SK-N-SH (cell line): ENCODE results near the gene PBX1. TPM values are rescaled to one million over a fixed set of nuclear protein-coding genes. Genes with fewer than 3 reads are reported as not detected.

Experiments
- CTCF ChIA-PET: fragments of 300-600, 350-600 bp; formaldehyde crosslinking; extraction: SDS; loops from one replicate; lab custom pipeline; 2021; lab: Yijun Ruan, JAX
- POLR2A ChIA-PET: fragments of 350-600 bp; sonication (Branson Sonifier 250); formaldehyde crosslinking; extraction: SDS; loops from one replicate; lab custom pipeline; 2020; ENCODE audit warnings: antibody characterized with exemption, inconsistent platforms; lab: Yijun Ruan, JAX
- DNase-seq: peaks from one replicate; pipeline ENCODE4 v3.0.0; 2012
- H2AFZ ChIP-seq: fragments of 200-600 bp; sonication (generic); 2 replicates; pipeline ENCODE4 v1.8.1; 2016; ENCODE audit warnings: antibody characterized with exemption, mild to moderate bottlenecking, low read depth
- H3F3A ChIP-seq: fragments of 200-600 bp; sonication (generic); replicated peaks from 2 replicates; pipeline ENCODE3; 2016; ENCODE audit warnings: antibody characterized with exemption, mild to moderate bottlenecking; ENCODE audit not compliant: insufficient read depth
- H3K27ac ChIP-seq, 2 experiments: fragments of 200-500 bp in 1 of 2; fragments of 200-600 bp in 1 of 2; sonication (Bioruptor generic) in 1 of 2; sonication (generic), shearing (Covaris generic) in 1 of 2; 2 replicates each; pipeline versions ENCODE4 v1.5.1 to v1.6.1; 2014 to 2016; ENCODE audit warnings: low read depth in 2 of 2, inconsistent platforms in 1 of 2, low read length in 1 of 2, mild to moderate bottlenecking in 1 of 2, mixed read lengths in 1 of 2
- H3K27me3 ChIP-seq: fragments of 200-600 bp; sonication (generic), shearing (Covaris generic); 2 replicates; pipeline ENCODE4 v1.6.1; 2016; ENCODE audit warnings: mixed run types; ENCODE audit not compliant: insufficient read depth
- H3K36me3 ChIP-seq, 2 experiments: fragments of 200-500 bp in 1 of 2; fragments of 200-600 bp in 1 of 2; sonication (Bioruptor generic) in 1 of 2; sonication (generic) in 1 of 2; replicated peaks in 1 of 2; 2 replicates each; pipeline versions ENCODE3 to v1.5.1; 2014 to 2016; ENCODE audit warnings: low read length in 1 of 2, mild to moderate bottlenecking in 1 of 2; ENCODE audit not compliant: insufficient read depth in 2 of 2, control insufficient read depth in 1 of 2
- H3K4me1 ChIP-seq, 2 experiments: fragments of 200-500 bp in 1 of 2; fragments of 200-600 bp in 1 of 2; sonication (Bioruptor generic) in 1 of 2; sonication (generic), shearing (Covaris generic) in 1 of 2; 2 replicates each; pipeline versions ENCODE4 v1.5.1 to v1.6.1; 2014 to 2016; ENCODE audit warnings: low read depth in 1 of 2, low read length in 1 of 2, mixed run types in 1 of 2; ENCODE audit not compliant: insufficient read depth in 2 of 2, control insufficient read depth in 1 of 2
- H3K4me2 ChIP-seq: fragments of 200-600 bp; sonication (generic), shearing (Covaris generic); 2 replicates; pipeline ENCODE4 v1.6.1; 2017; ENCODE audit warnings: mixed run types
- H3K4me3 ChIP-seq, 2 experiments: fragments of 200-500 bp in 1 of 2; fragments of 200-600 bp in 1 of 2; sonication (Bioruptor generic) in 1 of 2; sonication (generic), shearing (Covaris generic) in 1 of 2; 2 replicates each; pipeline versions ENCODE4 v1.5.1 to v1.8.1; 2014 to 2016; ENCODE audit warnings: low read depth in 2 of 2, inconsistent platforms in 1 of 2, low read length in 1 of 2, mild to moderate bottlenecking in 1 of 2, mixed read lengths in 1 of 2, moderate library complexity in 1 of 2
- H3K79me2 ChIP-seq: fragments of 200-600 bp; sonication (generic); 2 replicates; pipeline ENCODE4 v1.8.1; 2017; ENCODE audit warnings: mild to moderate bottlenecking; ENCODE audit not compliant: insufficient read depth
- H3K9ac ChIP-seq: fragments of 200-600 bp; sonication (generic); 2 replicates; pipeline ENCODE4 v1.6.1; 2017; ENCODE audit warnings: mixed run types
- H3K9me2 ChIP-seq: fragments of 200-600 bp; sonication (generic); 2 replicates; pipeline ENCODE4 v1.6.1; 2017; ENCODE audit warnings: mixed run types
- H3K9me3 ChIP-seq: fragments of 200-600 bp; sonication (generic); 2 replicates; pipeline ENCODE4 v1.6.1; 2017; ENCODE audit warnings: mixed run types, mild to moderate bottlenecking, moderate library complexity
- H4K20me1 ChIP-seq: fragments of 200-600 bp; sonication (generic); 2 replicates; pipeline ENCODE4 v1.6.1; 2017; ENCODE audit warnings: mild to moderate bottlenecking, mixed run types; ENCODE audit not compliant: insufficient read depth
- CHD2 ChIP-seq: fragments of 150-350 bp; IDR thresholded peaks from 2 replicates; pipeline ENCODE4 v1.6.1; 2018; ENCODE audit warnings: low read length; ENCODE audit not compliant: partially characterized antibody
- ELF1 ChIP-seq: IDR thresholded peaks from 2 replicates; pipeline ENCODE4 v1.4.0; 2012
- FOSL2 ChIP-seq: IDR thresholded peaks from 2 replicates; pipeline ENCODE4 v1.4.0; 2012; ENCODE audit warnings: low read depth, mild to moderate bottlenecking, moderate library complexity, borderline replicate concordance
- FOXJ3 ChIP-seq: sonication (generic); formaldehyde crosslinking; IDR thresholded peaks from 2 replicates; pipeline ENCODE4 v1.5.1; 2020; ENCODE audit warnings: mild to moderate bottlenecking, missing genetic modification reagents
- FOXM1 ChIP-seq: IDR thresholded peaks from 2 replicates; pipeline ENCODE4 v1.4.0; 2012; ENCODE audit warnings: low read depth, mild to moderate bottlenecking
- GATA2 ChIP-seq: sonication (generic); formaldehyde crosslinking; IDR thresholded peaks from 2 replicates; pipeline ENCODE4 v1.5.0; 2020; ENCODE audit warnings: mild to moderate bottlenecking, missing genetic modification reagents
- IRF3 ChIP-seq: fragments of 150-350 bp; IDR thresholded peaks from 2 replicates; pipeline ENCODE4 v1.6.1; 2016; ENCODE audit warnings: mild to moderate bottlenecking, low read depth, low read length
- JUND ChIP-seq: IDR thresholded peaks from 2 replicates; pipeline ENCODE4 v1.4.0; 2012
- NFIC ChIP-seq: IDR thresholded peaks from 2 replicates; pipeline ENCODE4 v1.4.0; 2012; ENCODE audit warnings: borderline replicate concordance
- PBX3 ChIP-seq: IDR thresholded peaks from 2 replicates; pipeline ENCODE4; 2012
- RCOR1 ChIP-seq: fragments of 150-350 bp; IDR thresholded peaks from 2 replicates; pipeline ENCODE4 v1.6.1; 2017; ENCODE audit warnings: antibody characterized with exemption, low read length
- RXRA ChIP-seq: IDR thresholded peaks from 2 replicates; pipeline ENCODE4 v1.4.0; 2012; ENCODE audit warnings: low read depth, mild to moderate bottlenecking, borderline replicate concordance
- TAF1 ChIP-seq: IDR thresholded peaks from 2 replicates; pipeline ENCODE4 v1.6.1; 2012; ENCODE audit warnings: low read depth, mild to moderate bottlenecking, low read length, moderate library complexity, borderline replicate concordance
- USF1 ChIP-seq: IDR thresholded peaks from 2 replicates; pipeline ENCODE4 v1.4.0; 2012; ENCODE audit warnings: low read depth, borderline replicate concordance
- USF2 ChIP-seq: fragments of 150-350 bp; IDR thresholded peaks from 2 replicates; pipeline ENCODE4 v1.6.1; 2017; ENCODE audit warnings: antibody characterized with exemption, low read length, low read depth, borderline replicate concordance
- YY1 ChIP-seq: IDR thresholded peaks from 2 replicates; pipeline ENCODE4 v1.4.0; 2012; ENCODE audit warnings: low read depth, mild to moderate bottlenecking
- WGBS: methylation state at CpG from one replicate; pipeline ENCODE4 v1.1.6; 2017; ENCODE audit warnings: low lambda C conversion rate; 5-methylcytosine and 5-hydroxymethylcytosine counted together
- polyA plus RNA-seq, 3 experiments: library from polyadenylated mRNA; depleted of rRNA; stranded (reverse); fragments of >200 nt; gene quantifications; 2 replicates each; pipeline ENCODE4 v1.2.3, GENCODE V29; 2012

The PBX1 gene
- polyA plus RNA-seq, 1 of the 3 experiments (the other 2 are of a cell fraction), result 27.0 TPM

GRCh38 chr1:164591858-164592257 is 32.9 kb downstream of the PBX1 start:
- no peaks in the 10 kb centered on the region for H3K79me2 ChIP-seq
- no peaks in the 10 kb centered on the region for H3K9me3 ChIP-seq
- ChIA-PET POLR2A (no interaction called here), CTCF (interaction anchor here (1.4 kb wide), 1 partner anchor 1181 kb away, joined by 3 read pairs; no protein-coding TSS in a partner anchor)
- H4K20me1 ChIP-seq, result no peaks in the 10 kb centered on the region
- no peak overlapping the region for H3K9ac ChIP-seq
- no peak overlapping the region for H3K4me3 ChIP-seq
- peaks cover 0 to 8% of the 10 kb centered on the region in 2 experiments for H3K36me3 ChIP-seq
- 83% methylated on average over 1 of the region's 1 CpG for WGBS
- no peaks in the 10 kb centered on the region for H3K9me2 ChIP-seq
- no peaks in the 10 kb centered on the region for H3K27me3 ChIP-seq
- H3K27ac ChIP-seq, result no peak overlapping the region; a peak in 1 of 4 replicates
- H3F3A ChIP-seq, result no peaks in the 10 kb centered on the region
- no peak overlapping the region for H3K4me2 ChIP-seq
- TF ChIP-seq FOSL2, result 0 out of 2 replicates have a peak, but pooled peaks have one; percentile 10
- peak; percentile 58 for TF ChIP-seq PBX3
- no peak for TF ChIP-seq FOXJ3 (CRISPR knock-in tag)
- TF ChIP-seq, all 33 proteins: peak for 2
- Histone ChIP-seq H2AFZ (no peak overlapping the region), H3K4me1 (peaks cover 22 to 25% of the 10 kb centered on the region in 2 experiments)
- DNase-seq, result no peak

- H4K20me1 ChIP-seq, result no peaks in the 10 kb centered on the region
These were observed 33.6 kb downstream of the PBX1 start for GRCh38 chr1:164592634-164593033.

More at GRCh38 chr1:164592634-164593033, 33.6 kb downstream of the PBX1 start:
- ChIA-PET POLR2A (no interaction called here), CTCF (interaction anchor here (1.4 kb wide), 1 partner anchor 1182 kb away, joined by 3 read pairs; no protein-coding TSS in a partner anchor)
- Histone ChIP-seq H3K4me3 (no peak overlapping the region), H3K27ac (no peak overlapping the region), H3K36me3 (peaks cover 0 to 8% of the 10 kb centered on the region in 2 experiments), H3K9ac (no peak overlapping the region), H3F3A (no peaks in the 10 kb centered on the region), H3K4me1 (peaks cover 20 to 25% of the 10 kb centered on the region in 2 experiments), H3K9me3 (no peaks in the 10 kb centered on the region), H2AFZ (no peak overlapping the region), H3K27me3 (no peaks in the 10 kb centered on the region), H3K4me2 (no peak overlapping the region), H3K79me2 (no peaks in the 10 kb centered on the region), H3K9me2 (no peaks in the 10 kb centered on the region)
- no peak for TF ChIP-seq FOXM1
- no peak for TF ChIP-seq GATA2 (CRISPR knock-in tag)
- TF ChIP-seq ELF1, result no peak
- no peak for TF ChIP-seq CHD2
- TF ChIP-seq JUND, result no peak
- no peak for TF ChIP-seq NFIC
- TF ChIP-seq USF2, result no peak
- no peak for TF ChIP-seq IRF3
- TF ChIP-seq TAF1, result no peak
- no peak for TF ChIP-seq RCOR1
- no peak for TF ChIP-seq RXRA
- no peak for TF ChIP-seq USF1
- TF ChIP-seq YY1, result no peak
- DNase-seq, result no peak
- 97% methylated on average over 5 of the region's 5 CpGs for WGBS
